Measurements from ENCODE around the gene CCL13.

The CCL13 gene

DNA sequence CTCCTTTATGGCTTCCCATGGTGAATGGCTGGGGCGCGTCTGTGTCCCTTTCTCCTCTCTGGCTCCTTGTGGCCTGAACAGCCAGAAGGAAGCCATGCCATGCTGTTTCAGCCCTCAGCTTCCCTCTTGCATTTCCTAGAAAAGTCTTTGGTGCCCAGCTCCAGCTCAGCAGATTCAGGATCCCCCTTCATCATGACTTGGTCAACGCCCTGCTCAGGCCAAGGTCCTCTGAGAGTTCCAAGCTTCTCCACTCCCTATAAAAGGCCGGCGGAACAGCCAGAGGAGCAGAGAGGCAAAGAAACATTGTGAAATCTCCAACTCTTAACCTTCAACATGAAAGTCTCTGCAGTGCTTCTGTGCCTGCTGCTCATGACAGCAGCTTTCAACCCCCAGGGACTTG is at the start of gene CCL13:
Gene CCL13 (plus strand): TSS at position 287 of the 400 bp plus-strand sequence. CDS start 47 bp downstream, at position 334.
- H3K4me3 ChIP-seq (ENCODE audit: low read depth, low read length) = no peak within 1 kb of the TSS
- TF ChIP-seq MYC (IDR thresholded peaks at IDR 0.05; ENCODE audit: low read depth, low read length) (no peak), POLR2A (IDR thresholded peaks at IDR 0.05; ENCODE audit: extremely low read depth, insufficient read length) (no peak)
- TF ChIP-seq, protein P1, sequence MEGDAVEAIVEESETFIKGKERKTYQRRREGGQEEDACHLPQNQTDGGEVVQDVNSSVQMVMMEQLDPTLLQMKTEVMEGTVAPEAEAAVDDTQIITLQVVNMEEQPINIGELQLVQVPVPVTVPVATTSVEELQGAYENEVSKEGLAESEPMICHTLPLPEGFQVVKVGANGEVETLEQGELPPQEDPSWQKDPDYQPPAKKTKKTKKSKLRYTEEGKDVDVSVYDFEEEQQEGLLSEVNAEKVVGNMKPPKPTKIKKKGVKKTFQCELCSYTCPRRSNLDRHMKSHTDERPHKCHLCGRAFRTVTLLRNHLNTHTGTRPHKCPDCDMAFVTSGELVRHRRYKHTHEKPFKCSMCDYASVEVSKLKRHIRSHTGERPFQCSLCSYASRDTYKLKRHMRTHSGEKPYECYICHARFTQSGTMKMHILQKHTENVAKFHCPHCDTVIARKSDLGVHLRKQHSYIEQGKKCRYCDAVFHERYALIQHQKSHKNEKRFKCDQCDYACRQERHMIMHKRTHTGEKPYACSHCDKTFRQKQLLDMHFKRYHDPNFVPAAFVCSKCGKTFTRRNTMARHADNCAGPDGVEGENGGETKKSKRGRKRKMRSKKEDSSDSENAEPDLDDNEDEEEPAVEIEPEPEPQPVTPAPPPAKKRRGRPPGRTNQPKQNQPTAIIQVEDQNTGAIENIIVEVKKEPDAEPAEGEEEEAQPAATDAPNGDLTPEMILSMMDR (IDR thresholded peaks at IDR 0.05; ENCODE audit: low read depth, low read length) = no peak
- TF ChIP-seq, protein P2, sequence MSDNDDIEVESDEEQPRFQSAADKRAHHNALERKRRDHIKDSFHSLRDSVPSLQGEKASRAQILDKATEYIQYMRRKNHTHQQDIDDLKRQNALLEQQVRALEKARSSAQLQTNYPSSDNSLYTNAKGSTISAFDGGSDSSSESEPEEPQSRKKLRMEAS (IDR thresholded peaks at IDR 0.05; ENCODE audit: low read depth, low read length) = no peak
- no peak for DNase-seq (ENCODE audit: low read depth)

DNA sequence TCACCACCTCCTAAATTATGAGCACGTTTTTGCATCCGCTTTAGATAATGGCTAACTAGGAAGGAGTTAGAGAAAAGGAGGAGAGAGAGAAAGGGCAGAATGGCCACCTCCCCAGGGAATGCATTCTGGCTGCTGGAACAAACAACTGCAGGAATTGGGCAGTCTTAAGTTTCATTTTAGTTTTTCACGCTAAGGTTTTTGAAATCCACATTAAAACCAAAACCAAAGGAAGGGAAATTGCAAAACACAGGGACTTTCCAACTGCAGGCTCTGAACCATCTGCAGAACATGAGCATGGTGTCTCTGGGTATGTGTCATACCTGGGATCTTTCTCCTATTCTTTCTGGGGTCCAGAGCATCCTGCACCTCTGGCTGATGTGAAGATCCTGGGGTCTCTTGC is 49.2 kb upstream of the CCL13 start:
- peak; percentile 49 for DNase-seq (ENCODE audit: low read depth)
- no peak overlapping the region for H3K4me3 ChIP-seq (ENCODE audit: low read depth, low read length)
- TF ChIP-seq POLR2A (IDR thresholded peaks at IDR 0.05; ENCODE audit: extremely low read depth, insufficient read length) (no peak), MYC (IDR thresholded peaks at IDR 0.05; ENCODE audit: low read depth, low read length) (no peak)
- TF ChIP-seq, protein P2 (IDR thresholded peaks at IDR 0.05; ENCODE audit: low read depth, low read length) = no peak
- TF ChIP-seq, protein P1 (IDR thresholded peaks at IDR 0.05; ENCODE audit: low read depth, low read length) = no peak

DNA sequence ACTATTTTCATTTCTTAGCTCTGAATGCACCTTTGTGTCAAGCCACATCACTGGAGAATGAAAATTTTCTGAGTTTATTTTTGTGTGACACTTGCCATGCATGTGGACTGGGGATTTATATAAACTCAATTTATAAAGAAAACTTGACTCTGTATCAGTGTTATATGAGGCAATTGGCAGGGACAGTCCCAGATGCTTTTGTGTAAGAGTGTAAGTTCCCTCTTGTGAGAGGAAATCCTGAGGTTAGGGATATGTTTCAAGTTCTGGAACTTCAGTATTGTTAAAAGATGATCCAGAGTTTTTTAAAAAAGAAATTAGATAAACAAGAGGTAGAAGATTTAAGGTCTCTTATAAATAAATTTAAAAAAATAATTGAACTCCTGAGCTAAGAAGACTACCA is 47.9 kb upstream of the CCL13 start:
- H3K4me3 ChIP-seq (ENCODE audit: low read depth, low read length) = no peak overlapping the region
- no peak for TF ChIP-seq MYC (IDR thresholded peaks at IDR 0.05; ENCODE audit: low read depth, low read length)
- TF ChIP-seq, protein P2 (IDR thresholded peaks at IDR 0.05; ENCODE audit: low read depth, low read length) = no peak
- no peak for TF ChIP-seq POLR2A (IDR thresholded peaks at IDR 0.05; ENCODE audit: extremely low read depth, insufficient read length)
- TF ChIP-seq, protein P1 (IDR thresholded peaks at IDR 0.05; ENCODE audit: low read depth, low read length) = no peak
- no peak for DNase-seq (ENCODE audit: low read depth)

DNA sequence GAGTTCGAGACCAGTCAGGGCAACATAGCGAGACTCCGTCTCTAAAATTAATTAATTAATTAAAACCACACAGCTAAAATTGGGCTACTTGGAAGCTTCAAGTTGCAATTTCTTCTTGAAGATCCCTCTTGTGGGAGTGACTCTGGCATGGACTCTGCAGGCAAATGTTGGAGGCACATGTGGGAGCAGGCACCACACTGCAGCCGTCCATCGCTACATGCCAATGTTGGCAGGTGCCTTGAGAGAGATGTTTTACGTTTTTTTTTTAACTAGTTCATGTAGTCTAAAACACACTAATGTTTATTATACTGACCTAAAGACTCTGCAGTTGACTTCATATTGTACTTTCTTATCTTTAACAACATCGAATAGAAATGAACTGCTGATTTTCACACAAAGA is 45.0 kb upstream of the CCL13 start:
- DNase-seq (ENCODE audit: low read depth) = no peak
- TF ChIP-seq MYC (IDR thresholded peaks at IDR 0.05; ENCODE audit: low read depth, low read length) (no peak), POLR2A (IDR thresholded peaks at IDR 0.05; ENCODE audit: extremely low read depth, insufficient read length) (no peak)
- TF ChIP-seq, protein P2 (IDR thresholded peaks at IDR 0.05; ENCODE audit: low read depth, low read length) = no peak
- TF ChIP-seq, protein P1 (IDR thresholded peaks at IDR 0.05; ENCODE audit: low read depth, low read length) = no peak
- no peak overlapping the region for H3K4me3 ChIP-seq (ENCODE audit: low read depth, low read length)

DNA sequence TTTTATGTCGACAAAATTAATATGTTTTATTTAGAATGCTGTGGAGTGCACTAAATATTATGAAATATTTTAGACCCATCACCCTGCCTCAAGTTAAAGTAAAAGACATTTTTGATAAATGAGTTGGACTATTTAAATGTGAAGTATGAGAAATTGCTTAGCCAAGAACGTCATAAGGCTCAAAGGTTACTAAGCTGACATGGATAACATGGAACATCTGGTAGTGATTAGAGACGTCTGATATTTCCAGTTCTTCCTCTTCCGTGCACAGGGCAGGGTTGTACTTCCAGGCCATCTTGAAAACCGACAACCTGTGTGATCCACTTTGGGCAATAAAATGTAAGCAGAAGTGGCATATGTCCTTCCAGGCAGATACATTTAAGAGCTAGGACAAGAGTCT is 44.2 kb upstream of the CCL13 start:
- no peak overlapping the region for H3K4me3 ChIP-seq (ENCODE audit: low read depth, low read length)
- DNase-seq (ENCODE audit: low read depth) = no peak
- TF ChIP-seq MYC (IDR thresholded peaks at IDR 0.05; ENCODE audit: low read depth, low read length) = no peak
- TF ChIP-seq, protein P1 (IDR thresholded peaks at IDR 0.05; ENCODE audit: low read depth, low read length) = no peak
- TF ChIP-seq POLR2A (IDR thresholded peaks at IDR 0.05; ENCODE audit: extremely low read depth, insufficient read length) = no peak
- TF ChIP-seq, protein P2 (IDR thresholded peaks at IDR 0.05; ENCODE audit: low read depth, low read length) = no peak
